MM.1S (cell line): Measurements from ENCODE around the gene WDR1.

Source experiments
- EZH2 ChIP-seq: fragments of 300-600 bp; sonication (generic); optimal IDR thresholded peaks from 2 replicates; pipeline ENCODE3; 2017; ENCODE audit warnings: low read depth, mild to moderate bottlenecking, antibody characterized with exemption, low read length, mixed read lengths
- EZH2phosphoT487 ChIP-seq: fragments of 300-600 bp; sonication (generic); IDR thresholded peaks from 2 replicates; pipeline ENCODE4 v1.6.1; 2018; ENCODE audit warnings: antibody characterized with exemption, low read length
- TF ChIP-seq, protein P1 (sequence below): fragments of 300-600 bp; sonication (generic); IDR thresholded peaks from 2 replicates; pipeline ENCODE4 v1.5.1; 2016; ENCODE audit warnings: antibody characterized with exemption, low read length, mixed read lengths

DNA sequence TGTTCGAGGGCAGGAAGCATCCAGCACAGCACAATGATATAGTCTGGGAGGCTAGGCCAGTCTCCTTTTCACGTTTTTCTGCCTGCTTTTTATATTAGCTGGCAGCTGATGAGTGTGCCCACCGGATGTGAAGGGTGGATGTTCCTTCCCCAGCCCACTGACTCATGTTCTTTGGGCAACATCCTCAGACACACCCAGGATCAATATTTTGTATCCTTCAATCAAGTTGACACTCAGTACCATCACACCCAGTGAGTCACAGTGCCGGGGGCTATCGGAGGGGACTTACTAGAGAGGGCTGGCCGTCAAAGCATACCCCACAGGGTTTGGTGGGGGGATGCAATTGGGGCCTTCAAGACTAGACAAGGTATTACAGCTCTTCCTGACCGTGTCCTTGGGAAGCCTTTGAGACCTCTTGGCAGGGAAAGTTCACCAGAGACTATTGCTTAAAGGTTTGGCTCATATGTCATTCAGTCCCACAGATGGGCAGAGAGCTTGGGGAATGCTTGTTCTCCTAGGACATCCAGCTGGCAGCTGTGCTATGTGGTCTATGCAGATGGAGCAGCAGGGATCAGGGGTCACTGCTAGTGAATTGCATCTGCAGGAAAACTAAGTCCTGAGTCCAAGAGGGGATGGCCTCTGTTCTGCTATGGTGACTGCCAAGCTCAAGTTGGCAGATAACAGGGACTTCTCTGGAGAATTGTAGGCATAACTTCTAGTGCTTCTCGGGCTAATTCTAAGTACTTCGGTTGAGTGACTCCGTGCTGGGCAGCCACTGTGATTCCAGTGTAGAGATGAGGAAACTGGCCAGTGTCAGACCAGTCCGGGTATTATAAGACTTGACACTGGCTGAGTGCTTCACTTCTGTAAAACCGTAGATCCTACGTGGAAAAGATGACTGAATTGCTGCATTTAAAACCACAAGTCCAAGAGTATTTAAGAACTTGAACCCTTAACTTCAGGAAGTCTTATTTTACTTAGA lies 12.9 kb upstream of the WDR1 start:
- TF ChIP-seq, protein P1, sequence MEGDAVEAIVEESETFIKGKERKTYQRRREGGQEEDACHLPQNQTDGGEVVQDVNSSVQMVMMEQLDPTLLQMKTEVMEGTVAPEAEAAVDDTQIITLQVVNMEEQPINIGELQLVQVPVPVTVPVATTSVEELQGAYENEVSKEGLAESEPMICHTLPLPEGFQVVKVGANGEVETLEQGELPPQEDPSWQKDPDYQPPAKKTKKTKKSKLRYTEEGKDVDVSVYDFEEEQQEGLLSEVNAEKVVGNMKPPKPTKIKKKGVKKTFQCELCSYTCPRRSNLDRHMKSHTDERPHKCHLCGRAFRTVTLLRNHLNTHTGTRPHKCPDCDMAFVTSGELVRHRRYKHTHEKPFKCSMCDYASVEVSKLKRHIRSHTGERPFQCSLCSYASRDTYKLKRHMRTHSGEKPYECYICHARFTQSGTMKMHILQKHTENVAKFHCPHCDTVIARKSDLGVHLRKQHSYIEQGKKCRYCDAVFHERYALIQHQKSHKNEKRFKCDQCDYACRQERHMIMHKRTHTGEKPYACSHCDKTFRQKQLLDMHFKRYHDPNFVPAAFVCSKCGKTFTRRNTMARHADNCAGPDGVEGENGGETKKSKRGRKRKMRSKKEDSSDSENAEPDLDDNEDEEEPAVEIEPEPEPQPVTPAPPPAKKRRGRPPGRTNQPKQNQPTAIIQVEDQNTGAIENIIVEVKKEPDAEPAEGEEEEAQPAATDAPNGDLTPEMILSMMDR = no peak
- no peak for TF ChIP-seq EZH2
- no peak for TF ChIP-seq EZH2phosphoT487
